Measurements from ENCODE around the gene KANSL1.

DNA sequence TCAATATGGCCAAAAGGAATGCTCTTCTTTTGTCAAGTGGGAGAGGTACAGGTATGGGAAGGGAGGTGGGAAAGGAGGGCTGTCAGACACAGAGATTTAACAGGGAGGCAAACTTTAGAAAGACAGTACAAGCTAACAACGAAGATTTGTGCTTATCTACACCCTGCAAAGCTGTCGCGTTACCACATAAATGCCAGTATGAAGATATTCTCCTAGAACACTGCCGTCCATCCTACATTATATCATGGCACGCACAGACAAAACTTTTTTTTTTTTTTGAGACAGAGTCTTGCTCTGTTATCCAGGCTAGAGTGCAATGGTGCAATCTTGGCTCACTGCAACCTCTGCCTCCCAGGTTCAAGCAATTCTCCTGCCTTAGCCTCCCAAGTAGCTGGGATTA, 143.6 kb downstream of the KANSL1 start:
- TF ChIP-seq, protein P1, sequence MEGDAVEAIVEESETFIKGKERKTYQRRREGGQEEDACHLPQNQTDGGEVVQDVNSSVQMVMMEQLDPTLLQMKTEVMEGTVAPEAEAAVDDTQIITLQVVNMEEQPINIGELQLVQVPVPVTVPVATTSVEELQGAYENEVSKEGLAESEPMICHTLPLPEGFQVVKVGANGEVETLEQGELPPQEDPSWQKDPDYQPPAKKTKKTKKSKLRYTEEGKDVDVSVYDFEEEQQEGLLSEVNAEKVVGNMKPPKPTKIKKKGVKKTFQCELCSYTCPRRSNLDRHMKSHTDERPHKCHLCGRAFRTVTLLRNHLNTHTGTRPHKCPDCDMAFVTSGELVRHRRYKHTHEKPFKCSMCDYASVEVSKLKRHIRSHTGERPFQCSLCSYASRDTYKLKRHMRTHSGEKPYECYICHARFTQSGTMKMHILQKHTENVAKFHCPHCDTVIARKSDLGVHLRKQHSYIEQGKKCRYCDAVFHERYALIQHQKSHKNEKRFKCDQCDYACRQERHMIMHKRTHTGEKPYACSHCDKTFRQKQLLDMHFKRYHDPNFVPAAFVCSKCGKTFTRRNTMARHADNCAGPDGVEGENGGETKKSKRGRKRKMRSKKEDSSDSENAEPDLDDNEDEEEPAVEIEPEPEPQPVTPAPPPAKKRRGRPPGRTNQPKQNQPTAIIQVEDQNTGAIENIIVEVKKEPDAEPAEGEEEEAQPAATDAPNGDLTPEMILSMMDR (IDR thresholded peaks at IDR 0.05; ENCODE audit: insufficient read depth, low read depth, low read length): no peak
- TF ChIP-seq EZH2 (IDR thresholded peaks at IDR 0.05; ENCODE audit: insufficient read depth, low read length): no peak
